Testis (tissue), 2 donors: ENCODE results near the gene GID8.

ENCODE experiments used
- CTCF ChIP-seq, 3 experiments: fragments of 450-650 bp in 2 of 3; fragments of 200-600 bp in 1 of 3; sonication (generic) in 1 of 3; IDR thresholded peaks; one replicate each; pipeline ENCODE4 v1.5.1; 2016 to 2019; ENCODE audit warnings: antibody characterized with exemption in 3 of 3, mild to moderate bottlenecking in 2 of 3, moderate library complexity in 1 of 3
- POLR2A ChIP-seq: fragments of 450-650 bp; IDR thresholded peaks from one replicate; pipeline ENCODE4 v1.6.1; 2017; ENCODE audit warnings: antibody characterized with exemption, mild to moderate bottlenecking, moderate library complexity

GRCh38 chr20:62897666-62898065 lies 40.3 kb upstream of the GID8 start:
- TF ChIP-seq CTCF (IDR thresholded peaks at IDR 0.05) (no peak), POLR2A (no peak)
